NCI-H69 (cell line): ENCODE measurements around the gene CFAP119.

Experiments
- DNase-seq: peaks from one replicate; lab custom pipeline; 2025; lab: John Stamatoyannopoulos, UW

Gene CFAP119

DNA sequence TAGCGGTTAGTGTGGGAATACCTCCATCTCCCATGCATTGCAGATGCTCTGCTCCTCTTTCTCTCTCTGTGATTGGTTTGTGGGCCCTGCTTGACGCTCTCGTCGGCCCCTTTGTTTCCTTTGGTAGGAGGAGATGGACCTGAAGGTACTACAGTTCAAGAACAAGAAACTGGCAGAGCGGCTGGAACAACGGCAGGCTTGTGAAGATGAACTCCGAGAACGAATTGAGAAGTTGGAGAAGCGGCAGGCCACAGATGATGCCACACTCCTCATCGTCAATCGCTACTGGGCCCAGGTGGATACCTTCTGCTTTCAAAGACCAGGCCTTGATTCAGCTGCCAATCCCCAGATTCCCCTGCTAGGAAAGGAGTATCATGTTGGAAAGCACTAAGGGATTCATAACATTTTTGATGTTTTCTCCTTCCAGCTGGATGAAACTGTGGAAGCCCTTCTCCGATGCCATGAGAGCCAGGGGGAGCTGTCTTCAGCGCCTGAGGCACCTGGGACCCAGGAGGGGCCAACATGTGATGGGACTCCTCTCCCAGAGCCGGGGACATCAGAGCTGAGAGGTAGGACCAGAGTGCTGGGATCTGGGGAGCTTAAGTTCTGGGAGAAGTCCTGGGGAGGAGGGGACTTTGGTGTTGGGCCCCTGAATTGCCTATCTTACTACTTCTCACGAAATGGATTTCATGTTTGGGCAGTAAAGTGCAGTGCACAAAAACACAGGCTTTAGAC is 1.3 kb upstream of the CFAP119 start:
- no peak for DNase-seq

DNA sequence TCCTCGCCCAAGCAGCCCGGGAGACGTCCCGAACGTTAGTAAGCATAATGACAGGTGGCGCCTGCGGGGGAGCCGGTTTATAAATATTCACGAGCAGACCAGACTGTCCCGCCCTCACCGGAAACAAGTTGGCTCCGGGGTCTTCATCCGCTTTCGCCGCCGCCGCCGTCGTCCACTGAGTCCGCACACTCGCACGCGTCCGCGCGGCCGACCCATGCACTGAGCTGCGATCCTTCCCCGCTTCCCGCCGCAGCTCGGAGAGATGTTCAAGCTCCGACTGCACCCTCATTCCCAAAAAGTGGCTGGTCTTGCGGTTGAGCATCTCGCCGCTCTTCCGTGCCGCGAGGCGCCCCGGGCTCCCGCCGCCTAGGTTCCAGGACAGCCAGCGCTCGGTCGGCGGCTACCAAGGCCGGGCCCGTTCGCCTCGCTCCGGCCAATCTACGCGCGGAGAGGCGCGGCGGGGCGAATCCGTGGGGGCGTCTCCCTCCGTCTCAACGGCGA is 385 bp downstream of the CFAP119 start:
- DNase-seq, result peak; percentile 75

DNA sequence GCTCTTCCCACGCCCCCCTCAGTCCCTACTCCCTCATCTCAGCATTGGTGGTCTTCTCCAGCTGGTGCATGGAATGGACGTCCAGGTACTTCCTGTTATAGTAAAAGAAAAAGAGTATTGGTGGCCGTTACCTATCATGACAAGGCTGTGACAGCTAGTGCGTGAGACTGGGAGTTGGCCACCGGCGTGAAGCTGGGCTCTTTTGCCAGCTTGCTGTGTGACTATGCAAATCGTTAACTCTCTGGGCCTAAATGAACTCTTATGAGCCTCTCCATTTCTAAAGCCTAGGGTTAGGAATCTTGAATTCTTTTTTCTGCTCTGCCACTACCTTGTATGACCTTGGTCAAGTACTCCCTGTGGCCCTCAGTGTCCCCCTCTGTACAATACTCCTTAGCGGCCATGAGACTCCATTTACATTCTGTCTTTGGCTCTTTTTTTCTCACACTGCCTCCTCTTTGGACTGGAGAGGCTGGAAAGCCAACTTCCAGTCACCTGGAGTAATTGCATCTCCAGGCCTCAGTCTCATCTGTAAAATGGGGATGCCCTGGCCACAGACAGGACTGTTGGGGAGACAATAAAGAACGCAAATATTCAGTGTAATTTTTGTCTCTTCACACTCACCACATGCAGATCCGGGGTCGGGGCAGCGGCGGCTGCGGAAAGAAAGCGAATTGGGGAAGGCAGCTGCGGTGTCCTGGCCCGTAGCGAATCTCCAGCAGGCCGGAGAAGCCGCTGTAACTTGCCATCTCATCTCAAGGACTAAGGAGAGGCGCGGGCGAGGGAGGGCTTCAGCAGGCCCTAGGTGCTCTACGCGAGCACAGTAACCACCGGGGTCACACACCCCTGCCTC is 1.1 kb downstream of the CFAP119 start:
- DNase-seq, result no peak

DNA sequence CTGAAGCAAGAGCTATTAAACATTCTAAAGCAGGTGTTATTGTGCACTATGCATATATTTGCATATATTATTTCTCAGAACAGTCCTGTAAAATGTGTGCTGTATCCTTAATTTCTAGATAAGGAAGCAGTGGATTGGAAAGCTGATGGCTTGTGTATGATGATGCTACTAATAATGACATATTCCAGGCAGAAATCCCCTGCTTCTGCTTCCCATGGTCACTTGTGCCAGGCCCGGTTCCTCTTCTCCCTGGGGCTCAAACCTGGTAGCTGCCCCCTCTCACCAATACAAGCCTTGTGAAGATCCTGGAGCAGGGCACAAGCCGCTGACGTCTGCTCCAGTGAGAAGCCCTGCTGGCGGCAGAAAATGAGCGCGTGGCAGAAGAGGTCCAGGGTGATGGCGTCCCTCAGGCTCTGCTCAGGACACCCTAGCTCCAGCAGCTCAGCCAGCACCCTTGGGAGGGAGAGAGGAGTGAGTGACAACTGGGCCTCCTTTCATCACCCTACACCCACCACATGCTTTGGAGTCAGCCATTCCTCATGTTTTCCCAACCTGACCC is 1.8 kb downstream of the CFAP119 start:
- no peak for DNase-seq

DNA sequence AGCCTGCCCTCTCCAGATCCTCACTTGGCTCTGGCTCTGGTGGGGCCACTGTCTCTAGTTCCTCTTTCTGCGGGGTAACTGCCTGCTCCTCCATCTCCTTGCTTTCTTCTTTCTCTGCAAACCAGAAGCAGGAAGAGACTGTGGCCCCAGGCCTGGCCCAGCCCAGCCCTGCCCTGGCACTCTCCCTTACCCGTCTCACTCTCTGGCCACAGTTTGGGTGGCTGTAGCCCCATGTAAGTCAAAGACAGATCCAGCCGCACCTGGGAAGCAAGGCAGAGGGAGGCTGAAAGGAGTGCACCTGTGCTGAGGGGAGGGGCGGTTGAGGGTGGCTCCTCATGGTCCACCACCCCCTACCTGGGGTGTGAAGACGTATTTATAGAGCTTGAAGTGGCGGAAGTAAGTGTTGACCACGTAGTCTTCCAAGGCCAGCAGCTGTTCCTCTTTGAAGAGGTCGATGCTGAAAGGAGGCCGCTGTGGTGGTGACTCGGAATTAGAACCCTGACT is 2.8 kb downstream of the CFAP119 start:
- DNase-seq, result no peak

GRCh38 chr16:30757316-30757715 is 4.5 kb downstream of the CFAP119 start:
- DNase-seq, result no peak

GRCh38 chr16:30756781-30757100 is 5.1 kb downstream of the CFAP119 start:
- no peak for DNase-seq

DNA sequence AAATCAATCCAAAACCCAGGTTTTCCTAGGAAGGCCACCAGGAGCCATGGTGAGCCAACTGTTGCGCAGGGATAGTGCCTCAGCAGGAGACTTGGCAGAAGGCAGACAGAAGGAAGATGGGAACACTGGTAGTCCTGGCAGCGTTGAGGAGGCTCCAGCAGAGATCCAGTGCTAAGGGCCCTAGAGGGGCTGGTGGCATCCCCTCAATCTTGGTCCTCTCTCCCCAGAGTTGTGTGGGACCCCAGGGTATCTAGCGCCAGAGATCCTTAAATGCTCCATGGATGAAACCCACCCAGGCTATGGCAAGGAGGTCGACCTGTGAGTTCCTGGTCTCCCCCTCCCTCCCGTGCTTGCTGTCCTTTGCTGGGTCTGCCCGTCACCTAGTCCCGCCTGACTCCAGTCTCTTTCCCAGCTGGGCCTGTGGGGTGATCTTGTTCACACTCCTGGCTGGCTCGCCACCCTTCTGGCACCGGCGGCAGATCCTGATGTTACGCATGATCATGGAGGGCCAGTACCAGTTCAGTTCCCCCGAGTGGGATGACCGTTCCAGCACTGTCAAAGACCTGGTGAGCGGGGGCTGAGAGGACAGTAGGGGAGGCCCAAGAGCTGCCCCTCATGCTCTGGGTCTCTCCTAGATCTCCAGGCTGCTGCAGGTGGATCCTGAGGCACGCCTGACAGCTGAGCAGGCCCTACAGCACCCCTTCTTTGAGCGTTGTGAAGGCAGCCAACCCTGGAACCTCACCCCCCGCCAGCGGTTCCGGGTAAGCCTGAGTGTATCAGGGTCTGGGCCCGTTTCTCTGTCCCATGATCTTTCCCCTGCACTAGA is 5.7 kb downstream of the CFAP119 start:
- no peak for DNase-seq

DNA sequence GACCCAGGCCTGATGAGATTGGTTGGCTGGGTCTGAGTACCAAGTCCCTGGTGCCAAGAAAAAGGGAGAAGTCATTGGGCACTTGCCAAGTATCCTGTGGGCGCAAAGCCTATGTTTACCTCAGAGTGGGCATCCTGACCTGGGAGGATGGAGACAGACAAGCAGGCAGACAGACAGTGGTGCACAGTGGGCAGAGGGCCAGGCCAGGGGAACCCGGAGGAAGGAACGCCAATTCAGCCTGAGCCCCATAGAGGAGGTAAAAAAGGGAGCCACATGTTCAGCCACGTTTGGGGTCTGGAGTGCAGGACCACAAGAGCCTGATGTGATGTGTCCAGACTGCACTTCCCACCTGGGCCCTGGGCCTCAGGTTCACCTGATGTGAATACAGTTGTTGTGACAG is 8.3 kb downstream of the CFAP119 start:
- no peak for DNase-seq

GRCh38 chr16:30750876-30751465 is 10.9 kb downstream of the CFAP119 start:
- no peak for DNase-seq

- no peak for DNase-seq
These were observed 11.7 kb downstream of the CFAP119 start for GRCh38 chr16:30750201-30750600.

GRCh38 chr16:30748634-30749445 is 13.0 kb downstream of the CFAP119 start:
- DNase-seq, result peak; percentile 59

- peak; percentile 100 for DNase-seq
These were observed 13.8 kb downstream of the CFAP119 start, which contains the start of gene PHKG2 for GRCh38 chr16:30747799-30748633. PHKG2 (plus strand) TSS chr16:30748425; CDS start chr16:30748821, 396 bp downstream.

DNA sequence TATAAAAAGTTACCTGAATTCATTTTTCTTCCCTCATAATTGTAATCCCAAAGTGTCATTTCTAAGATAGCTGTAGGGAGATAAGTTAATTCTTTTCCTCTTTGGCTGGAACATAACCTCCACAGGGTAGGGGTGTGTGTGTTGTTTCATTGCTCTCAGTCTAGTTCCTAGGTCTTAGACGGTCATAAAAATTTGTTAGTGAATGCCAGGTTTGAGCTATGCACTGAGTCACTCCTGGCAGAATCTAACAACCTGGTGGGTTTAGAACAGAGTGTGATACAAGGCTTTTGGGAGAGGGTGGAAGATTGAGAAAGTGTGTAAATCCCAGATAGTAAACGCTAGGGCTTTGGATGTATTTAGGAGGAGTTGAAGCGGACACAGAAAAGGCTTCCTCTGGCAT is 14.5 kb downstream of the CFAP119 start:
- no peak for DNase-seq

GRCh38 chr16:30746638-30747175 is 15.2 kb downstream of the CFAP119 start:
- DNase-seq, result no peak

DNA sequence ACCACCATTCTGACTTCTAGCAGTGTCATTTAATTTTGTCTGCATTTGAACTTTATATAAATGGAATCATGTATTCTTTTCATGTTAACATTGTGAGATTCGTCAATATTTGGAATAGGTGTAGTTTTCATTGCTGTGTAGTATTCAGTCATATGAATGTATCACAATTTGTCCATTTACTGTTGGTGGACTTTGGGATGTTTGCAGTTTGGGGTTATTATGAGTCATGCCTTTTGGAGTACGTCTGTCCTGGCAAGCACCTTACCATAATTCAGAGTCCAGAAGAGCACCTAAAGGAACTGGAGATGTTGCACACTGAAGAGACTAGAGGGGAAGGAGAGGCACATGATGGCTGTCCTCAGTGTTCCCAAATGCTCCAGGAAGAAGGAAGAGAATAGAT is 16.8 kb downstream of the CFAP119 start:
- no peak for DNase-seq

DNA sequence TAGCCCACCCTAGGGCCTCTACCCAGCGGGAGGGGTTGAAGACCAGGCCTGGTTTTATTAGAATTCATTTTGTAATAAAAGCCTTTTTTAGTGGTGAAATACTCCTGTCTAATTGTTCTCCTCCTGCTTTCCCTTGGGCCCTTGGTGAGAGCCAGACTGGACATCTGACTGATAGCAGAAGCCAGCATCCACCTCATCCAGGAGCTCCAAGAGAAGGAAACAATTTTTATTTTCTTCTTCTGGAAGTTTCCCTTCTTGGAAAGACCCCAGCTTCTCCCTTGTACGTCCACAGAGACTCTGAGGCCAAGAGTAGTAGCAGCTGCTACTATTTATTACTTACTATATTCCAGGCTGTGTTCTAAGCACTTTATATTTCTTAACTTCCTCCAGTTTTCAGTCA is 17.7 kb downstream of the CFAP119 start:
- DNase-seq, result no peak

- DNase-seq, result no peak
These were observed 18.1 kb downstream of the CFAP119 start for GRCh38 chr16:30743716-30744115.

GRCh38 chr16:30741461-30741914 is 20.4 kb downstream of the CFAP119 start:
- no peak for DNase-seq
